Common myeloid progenitor, CD34-positive (primary cell): ENCODE data around the gene BLOC1S4.
A peak's percentile ranks its signal among the peaks of the same experiment; 100 is the strongest.
"Not testable (repeated sequence)": the region's sequence is repeated elsewhere in the genome, so short reads cannot be mapped to it uniquely, and the experiment has no call there.

Source experiments
- CTCF ChIA-PET: fragments of 350-600 bp; sonication (Branson Sonifier 250); formaldehyde crosslinking; loops from one replicate; lab custom pipeline; 2021; ENCODE audit warnings: antibody characterized with exemption; lab: Charles Lee
- POLR2A ChIA-PET: fragments of 350-600 bp; sonication (Branson Sonifier 250); formaldehyde crosslinking; loops from one replicate; lab custom pipeline; 2021; ENCODE audit warnings: antibody characterized with exemption; lab: Charles Lee
- DNase-seq, 3 donors: peaks; one replicate each; pipeline versions ENCODE4 v3.0.0 to v3.0.0-alpha.2; 2013
- H3K27ac ChIP-seq, 2 experiments: 1 replicate in 1 of 2; 2 replicates in 1 of 2; pipeline ENCODE4 v1.7.0; 2013; ENCODE audit warnings: inconsistent platforms in 2 of 2, low read length in 2 of 2, mild to moderate bottlenecking in 2 of 2, low read depth in 1 of 2, moderate library complexity in 1 of 2; ENCODE audit not compliant: severe bottlenecking in 2 of 2, insufficient read depth in 1 of 2, poor library complexity in 1 of 2
- H3K27me3 ChIP-seq, 5 experiments: replicated peaks in 2 of 5; 1 replicate in 3 of 5; 2 replicates in 2 of 5; pipeline versions ENCODE4 v1.6.1 to v1.7.0; 2013; ENCODE audit warnings: low read length in 4 of 5, mild to moderate bottlenecking in 2 of 5, moderate library complexity in 2 of 5, inconsistent platforms in 1 of 5; ENCODE audit not compliant: insufficient read depth in 5 of 5, control insufficient read depth in 4 of 5
- H3K36me3 ChIP-seq, 4 experiments: 1 replicate in 2 of 4; 2 replicates in 2 of 4; pipeline versions ENCODE4 v1.6.1 to v1.7.0; 2013; ENCODE audit warnings: low read length in 3 of 4, control low read depth in 1 of 4, mild to moderate bottlenecking in 1 of 4; ENCODE audit not compliant: control insufficient read depth in 4 of 4, insufficient read depth in 4 of 4
- H3K4me1 ChIP-seq, 4 experiments: 1 replicate in 3 of 4; 2 replicates in 1 of 4; pipeline versions ENCODE4 v1.6.1 to v1.7.1; 2013; ENCODE audit warnings: low read length in 3 of 4, mild to moderate bottlenecking in 3 of 4, control low read depth in 1 of 4, inconsistent platforms in 1 of 4, moderate library complexity in 1 of 4; ENCODE audit not compliant: control insufficient read depth in 4 of 4, insufficient read depth in 4 of 4; ENCODE audit errors: control extremely low read depth in 1 of 4
- H3K4me3 ChIP-seq, 7 experiments: 1 replicate in 4 of 7; 2 replicates in 3 of 7; pipeline versions ENCODE4 v1.5.1 to v1.7.0; 2013; ENCODE audit warnings: mild to moderate bottlenecking in 7 of 7, low read length in 6 of 7, moderate library complexity in 6 of 7, inconsistent platforms in 2 of 7, low read depth in 2 of 7, control low read depth in 1 of 7; ENCODE audit not compliant: insufficient read depth in 4 of 7, control insufficient read depth in 1 of 7; ENCODE audit errors: extremely low read depth in 1 of 7
- H3K9me3 ChIP-seq, 5 experiments: 1 replicate in 4 of 5; 2 replicates in 1 of 5; pipeline versions ENCODE4 v1.6.1 to v1.7.1; 2013; ENCODE audit warnings: low read length in 4 of 5, mild to moderate bottlenecking in 2 of 5, inconsistent platforms in 1 of 5, low read depth in 1 of 5, moderate library complexity in 1 of 5; ENCODE audit not compliant: control insufficient read depth in 4 of 5, insufficient read depth in 2 of 5; ENCODE audit errors: control extremely low read depth in 1 of 5
- WGBS: methylation state at CpG from one replicate; pipeline ENCODE4 v1.1.5; 2013; ENCODE audit not compliant: insufficient coverage; 5-methylcytosine and 5-hydroxymethylcytosine counted together

BLOC1S4 gene

GRCh38 chr4:6754481-6755087 lies 38.6 kb downstream of the BLOC1S4 start:
- peaks cover 0 to 20% (median 8%) of the 10 kb centered on the region in 4 experiments for H3K4me1 ChIP-seq
- DNase-seq = no peak
- CTCF ChIA-PET = no interaction called here
- no peaks in the 10 kb centered on the region for H3K27me3 ChIP-seq
- no peak overlapping the region for H3K4me3 ChIP-seq
- POLR2A ChIA-PET = no interaction called here
- 100% methylated on average over 1 of the region's 3 CpGs for WGBS
- H3K36me3 ChIP-seq = no peaks in the 10 kb centered on the region
- no peaks in the 10 kb centered on the region for H3K9me3 ChIP-seq
- no peak overlapping the region for H3K27ac ChIP-seq

GRCh38 chr4:6755088-6755753 lies 39.2 kb downstream of the BLOC1S4 start:
- no peaks in the 10 kb centered on the region for H3K9me3 ChIP-seq
- H3K36me3 ChIP-seq = no peaks in the 10 kb centered on the region
- H3K4me1 ChIP-seq = peaks cover 0 to 20% (median 8%) of the 10 kb centered on the region in 4 experiments
- no peak for DNase-seq
- peaks cover 0 to 2% (median 0%) of the 10 kb centered on the region in 5 experiments for H3K27me3 ChIP-seq
- 100% methylated on average over 2 of the region's 5 CpGs for WGBS
- CTCF ChIA-PET = no interaction called here
- no peak overlapping the region for H3K4me3 ChIP-seq
- no peak overlapping the region for H3K27ac ChIP-seq
- POLR2A ChIA-PET = no interaction called here

GRCh38 chr4:6756345-6756744 lies 40.4 kb downstream of the BLOC1S4 start:
- H3K4me3 ChIP-seq = not testable (repeated sequence)

GRCh38 chr4:6758728-6759127 lies 42.8 kb downstream of the BLOC1S4 start:
- no peaks in the 10 kb centered on the region for H3K36me3 ChIP-seq
- WGBS = 87% methylated on average over 3 of the region's 4 CpGs
- no peaks in the 10 kb centered on the region for H3K9me3 ChIP-seq
- no peak overlapping the region for H3K27ac ChIP-seq
- H3K27me3 ChIP-seq = peaks cover 0 to 2% (median 0%) of the 10 kb centered on the region in 5 experiments
- no peak for DNase-seq
- CTCF ChIA-PET = interaction anchor here (0.5 to 1.4 kb wide), 2 partner anchors 23 to 1727 kb away, joined by 3 read pairs; no protein-coding TSS in a partner anchor
- H3K4me1 ChIP-seq = peaks cover 0 to 12% (median 3%) of the 10 kb centered on the region in 4 experiments
- H3K4me3 ChIP-seq = no peak overlapping the region
- POLR2A ChIA-PET = no interaction called here

More at GRCh38 chr4:6756345-6756744, 40.4 kb downstream of the BLOC1S4 start:
- H3K9me3 ChIP-seq, H3K27me3 ChIP-seq, DNase-seq, H3K36me3 ChIP-seq, H3K27ac ChIP-seq, POLR2A ChIA-PET: not testable (repeated sequence)
- H3K4me1 ChIP-seq = peaks cover 0 to 28% (median 9%) of the 10 kb centered on the region in 4 experiments
- CTCF ChIA-PET = interaction anchor here (2.0 kb wide), 1 partner anchor 12 kb away, joined by 5 read pairs; no protein-coding TSS in a partner anchor
- WGBS = no CpG with 5 or more reads among the region's 6 CpGs

- WGBS = 100% methylated on average over 6 of the region's 9 CpGs
- no peaks in the 10 kb centered on the region for H3K36me3 ChIP-seq
- no peaks in the 10 kb centered on the region for H3K9me3 ChIP-seq
- H3K27ac ChIP-seq = no peak overlapping the region
- peaks cover 0 to 12% (median 3%) of the 10 kb centered on the region in 4 experiments for H3K4me1 ChIP-seq
- POLR2A ChIA-PET = no interaction called here
- H3K27me3 ChIP-seq = peaks cover 0 to 2% (median 0%) of the 10 kb centered on the region in 5 experiments
- no peak overlapping the region for H3K4me3 ChIP-seq
- CTCF ChIA-PET = interaction anchor here (1.5 to 1.7 kb wide), 2 partner anchors 21 to 113 kb away, joined by 4 read pairs; no protein-coding TSS in a partner anchor
- no peak for DNase-seq
Observed at GRCh38 chr4:6760865-6761264, 44.9 kb downstream of the BLOC1S4 start.

GRCh38 chr4:6761649-6762615 lies 46.0 kb downstream of the BLOC1S4 start:
- Histone ChIP-seq H3K4me3 (no peak overlapping the region), H3K27me3 (peaks cover 0 to 2% (median 0%) of the 10 kb centered on the region in 5 experiments), H3K4me1 (peaks cover 0 to 12% (median 3%) of the 10 kb centered on the region in 4 experiments), H3K27ac (no peak overlapping the region), H3K36me3 (no peaks in the 10 kb centered on the region), H3K9me3 (no peaks in the 10 kb centered on the region)
- ChIA-PET CTCF (interaction anchor here (1.2 to 1.5 kb wide), 3 partner anchors 111 to 318 kb away, joined by 3 to 5 read pairs (median 4); no protein-coding TSS in a partner anchor), POLR2A (interaction anchor here (0.5 kb wide), 1 partner anchor 284 kb away, joined by 3 read pairs; no protein-coding TSS in a partner anchor)
- WGBS = 87% methylated on average over 24 of the region's 35 CpGs
- DNase-seq = peak in 2 of 3 donors; percentile 33 to 50
